Adrenal gland (tissue), 12 donors: ENCODE data around the gene ACSM6. TPM values are rescaled to one million over a fixed set of nuclear protein-coding genes. Genes with fewer than 3 reads are reported as not detected.

Experiments
- DNase-seq, 7 donors: peaks; one replicate each; pipeline ENCODE4 v3.0.0-alpha.2; 2019 to 2020
- H3K27ac ChIP-seq, 5 donors: fragments of 200-600 bp; sonication (generic) in 4 of 5; 1 replicate in 3 of 5; 2 replicates in 2 of 5; pipeline versions ENCODE4 v1.5.1 to v1.8.0; 2016 to 2020; ENCODE audit warnings: mild to moderate bottlenecking in 1 of 5
- H3K27me3 ChIP-seq: fragments of 200-600 bp; 2 replicates; pipeline ENCODE4 v1.8.0; 2021
- H3K36me3 ChIP-seq, 2 donors: fragments of 200-600 bp; replicated peaks in 1 of 2; 1 replicate in 1 of 2; 2 replicates in 1 of 2; pipeline versions ENCODE4 v1.5.1 to v1.8.0; 2018 to 2022
- H3K4me1 ChIP-seq, 2 donors: fragments of 200-600 bp; replicated peaks in 1 of 2; 1 replicate in 1 of 2; 2 replicates in 1 of 2; pipeline versions ENCODE4 v1.5.1 to v1.8.0; 2018 to 2021
- H3K4me3 ChIP-seq, 4 donors: fragments of 200-600 bp; sonication (generic) in 3 of 4; one replicate each; pipeline ENCODE4 v1.5.1; 2016 to 2018
- H3K9me3 ChIP-seq, 3 donors: fragments of 200-600 bp; sonication (generic) in 1 of 3; replicated peaks in 1 of 3; 1 replicate in 2 of 3; 2 replicates in 1 of 3; pipeline versions ENCODE4 v1.5.1 to v1.8.0; 2016 to 2021
- CTCF ChIP-seq, 6 experiments: fragments of 450-650 bp in 4 of 6; fragments of 200-600 bp in 2 of 6; sonication (generic) in 1 of 6; IDR thresholded peaks; 1 replicate in 5 of 6; 2 replicates in 1 of 6; pipeline versions ENCODE4 v1.5.1 to v1.8.0; 2016 to 2021; ENCODE audit warnings: antibody characterized with exemption in 6 of 6, mild to moderate bottlenecking in 2 of 6, moderate library complexity in 1 of 6
- POLR2A ChIP-seq, 2 donors: fragments of 450-650 bp; IDR thresholded peaks; one replicate each; pipeline ENCODE4 v1.6.1; 2017; ENCODE audit warnings: antibody characterized with exemption in 2 of 2, mild to moderate bottlenecking in 2 of 2, moderate library complexity in 1 of 2
- WGBS, 4 donors: extraction: QIAGEN DNeasy Blood & Tissue Kit in 2 of 4; methylation state at CpG; one replicate each; pipeline versions ENCODE4 v1.1.5 to v1.1.7; 2013 to 2017; 5-methylcytosine and 5-hydroxymethylcytosine counted together
- intact Hi-C, 2 donors: fragments of 100-400 bp; cut with DNase I; formaldehyde crosslinking; loops; one replicate each; pipeline versions ENCODE4 v1.14.1 to v1.15.0; 2022 to 2023
- polyA plus RNA-seq, 3 donors: library from polyadenylated mRNA; stranded (reverse); fragments of 200-250 nt in 2 of 3; fragments of 350-450 nt in 1 of 3; fragmentation: Illumina TruSeq in 1 of 3; extraction: RNeasy Lipid Tissue Mini Kit (QIAGEN cat#74804) in 1 of 3; gene quantifications; one replicate each; pipeline ENCODE4 v1.2.3, GENCODE V29; 2013 to 2014
- total RNA-seq, 9 donors: library from RNA; depleted of rRNA in 4 of 9; stranded (reverse); fragments of >200 nt in 4 of 9; fragments of 120-200 nt in 1 of 9; fragmentation: NEBNext Ultra II Directional in 1 of 9; extraction: Animal tissue kit (Norgen Biotek cat#: 25700) in 1 of 9; gene quantifications; one replicate each; pipeline versions ENCODE4 v1.1.0 to v1.2.4, GENCODE V29; 2013 to 2023
- donor health status: healthy with polysubstance abuse.
- donor health status: Bipolar disorder and iron deficiency.
- donor health status: DM: yes; HTN: yes; CAD: no.
- donor health status: DM: no; HTN: no; CAD: no.
- donor health status: DM: no; HTN: no; CAD: no.
- donor health status: DM: yes; HTN: yes; CAD: no.

ACSM6 gene
- total and polyA plus RNA-seq, 12 donors, result not detected

- H3K9me3 ChIP-seq, result no peaks in the 10 kb centered on the region
- intact Hi-C loops, result loop anchor here (5.0 to 10.0 kb wide), 2 partner anchors 106 to 109 kb away; no protein-coding TSS in a partner anchor
- DNase-seq, result no peak
- H3K27me3 ChIP-seq, result no peaks in the 10 kb centered on the region
- 91 to 99% (median 93%) methylated on average over 6 of the region's 6 CpGs for WGBS, 4 donors
- no peak overlapping the region for H3K27ac ChIP-seq
- TF ChIP-seq POLR2A (IDR thresholded peaks at IDR 0.05) (no peak), CTCF (IDR thresholded peaks at IDR 0.05) (no peak)
- H3K36me3 ChIP-seq, result peaks cover 0 to 10% of the 10 kb centered on the region in 2 donors
- H3K4me1 ChIP-seq, result peaks cover 0 to 1% of the 10 kb centered on the region in 2 donors
- no peak overlapping the region for H3K4me3 ChIP-seq
Observed at GRCh38 chr10:95240811-95241210, 46.8 kb downstream of the ACSM6 start.

GRCh38 chr10:95241533-95241932, 47.5 kb downstream of the ACSM6 start:
- TF ChIP-seq CTCF (IDR thresholded peaks at IDR 0.05), result no peak
- TF ChIP-seq POLR2A (IDR thresholded peaks at IDR 0.05), result no peak
- no peak for DNase-seq
- intact Hi-C loops, result loop anchor here (5.0 to 10.0 kb wide), 2 partner anchors 107 to 109 kb away; no protein-coding TSS in a partner anchor
- Histone ChIP-seq H3K4me1 (no peaks in the 10 kb centered on the region), H3K27ac (no peak overlapping the region), H3K4me3 (no peak overlapping the region), H3K36me3 (peaks cover 0 to 14% of the 10 kb centered on the region in 2 donors), H3K9me3 (no peaks in the 10 kb centered on the region), H3K27me3 (no peaks in the 10 kb centered on the region)
- 75 to 88% (median 82%) methylated on average over 2 to 4 of the region's 4 CpGs for WGBS, 4 donors

GRCh38 chr10:95242581-95243317, 48.7 kb downstream of the ACSM6 start:
- Histone ChIP-seq H3K27me3 (no peaks in the 10 kb centered on the region), H3K4me3 (no peak overlapping the region), H3K36me3 (peaks cover 0 to 14% of the 10 kb centered on the region in 2 donors), H3K4me1 (no peaks in the 10 kb centered on the region), H3K27ac (no peak overlapping the region), H3K9me3 (no peaks in the 10 kb centered on the region)
- peak; percentile 59 to 82 (median 71) for DNase-seq
- 76 to 81% (median 79%) methylated on average over 8 of the region's 8 CpGs for WGBS, 4 donors
- intact Hi-C loops, result loop anchor here (5.0 to 10.0 kb wide), 2 partner anchors 108 to 110 kb away; no protein-coding TSS in a partner anchor
- TF ChIP-seq CTCF (IDR thresholded peaks at IDR 0.05) (peak; percentile 42 to 77 (median 66)), POLR2A (IDR thresholded peaks at IDR 0.05) (no peak)

GRCh38 chr10:95243318-95243617, 49.2 kb downstream of the ACSM6 start:
- Histone ChIP-seq H3K27ac (no peak overlapping the region), H3K4me1 (no peaks in the 10 kb centered on the region), H3K4me3 (no peak overlapping the region), H3K9me3 (no peaks in the 10 kb centered on the region), H3K36me3 (peaks cover 0 to 14% of the 10 kb centered on the region in 2 donors), H3K27me3 (no peaks in the 10 kb centered on the region)
- TF ChIP-seq POLR2A (IDR thresholded peaks at IDR 0.05), result no peak
- no peak for TF ChIP-seq CTCF (IDR thresholded peaks at IDR 0.05)
- no peak for DNase-seq
- WGBS, 4 donors, result 44 to 57% (median 50%) methylated on average over 3 of the region's 3 CpGs
- intact Hi-C loops, result loop anchor here (5.0 to 10.0 kb wide), 2 partner anchors 108 to 111 kb away; no protein-coding TSS in a partner anchor
